NCI-H1417 treated with DMSO at 0.1 percent for 48 hours (cell line): ENCODE measurements around the gene CRB2.
"Not testable (repeated sequence)": the region's sequence is repeated elsewhere in the genome, so short reads cannot be mapped to it uniquely, and the experiment has no call there.

Experiments
- DNase-seq: peaks from one replicate; lab custom pipeline; 2025; lab: John Stamatoyannopoulos, UW

Gene CRB2

GRCh38 chr9:123380852-123381705 is 25.1 kb downstream of the CRB2 start:
- DNase-seq: no peak

- DNase-seq: no peak
These were observed 26.9 kb downstream of the CRB2 start for GRCh38 chr9:123382653-123383511.

- no peak for DNase-seq
These were observed 27.6 kb downstream of the CRB2 start for GRCh38 chr9:123383512-123384170.

- no peak for DNase-seq
These were observed 31.7 kb downstream of the CRB2 start for GRCh38 chr9:123387686-123388085.

GRCh38 chr9:123389070-123389469 is 33.1 kb downstream of the CRB2 start:
- no peak for DNase-seq

GRCh38 chr9:123389698-123390097 is 33.7 kb downstream of the CRB2 start:
- no peak for DNase-seq

- no peak for DNase-seq
These were observed 34.5 kb downstream of the CRB2 start for GRCh38 chr9:123390337-123391135.

GRCh38 chr9:123391233-123391632 is 35.2 kb downstream of the CRB2 start:
- DNase-seq: no peak

- no peak for DNase-seq
These were observed 35.9 kb downstream of the CRB2 start for GRCh38 chr9:123391946-123392345.

GRCh38 chr9:123392802-123393201 is 36.8 kb downstream of the CRB2 start:
- DNase-seq: no peak

GRCh38 chr9:123394291-123395235 is 38.6 kb downstream of the CRB2 start:
- DNase-seq: no peak

- peak; percentile 82 for DNase-seq
These were observed 39.3 kb downstream of the CRB2 start for GRCh38 chr9:123395276-123395688.

GRCh38 chr9:123395689-123396511 is 39.9 kb downstream of the CRB2 start:
- DNase-seq: no peak

GRCh38 chr9:123397975-123398374 is 42.0 kb downstream of the CRB2 start:
- no peak for DNase-seq

- not testable (repeated sequence) for DNase-seq
These were observed 42.9 kb downstream of the CRB2 start for GRCh38 chr9:123398938-123399337.

GRCh38 chr9:123399803-123400378 is 43.9 kb downstream of the CRB2 start:
- DNase-seq: no peak

- no peak for DNase-seq
These were observed 45.0 kb downstream of the CRB2 start for GRCh38 chr9:123400926-123401503.

- no peak for DNase-seq
These were observed 46.0 kb downstream of the CRB2 start for GRCh38 chr9:123401879-123402513.
